Left ventricle myocardium inferior (tissue), 1 donor: Measurements from ENCODE around the gene CCDC122. TPM values are rescaled to one million over a fixed set of nuclear protein-coding genes. Genes with fewer than 3 reads are reported as not detected.

Experiments used
- DNase-seq: peaks from one replicate; pipeline ENCODE4 v3.0.0-alpha.2; 2020
- H3K27ac ChIP-seq: fragments of 200-600 bp; replicated peaks from 2 replicates; pipeline ENCODE4 v1.8.0; 2021
- H3K27me3 ChIP-seq: fragments of 200-600 bp; 2 replicates; pipeline ENCODE4 v1.8.0; 2021; ENCODE audit warnings: low read depth
- H3K36me3 ChIP-seq: fragments of 200-600 bp; 2 replicates; pipeline ENCODE4 v1.8.0; 2021
- H3K4me1 ChIP-seq: fragments of 200-600 bp; 2 replicates; pipeline ENCODE4 v1.8.0; 2021
- H3K4me3 ChIP-seq: fragments of 200-600 bp; 2 replicates; pipeline ENCODE4 v1.8.0; 2021; ENCODE audit warnings: mild to moderate bottlenecking, moderate library complexity
- H3K9me3 ChIP-seq: fragments of 200-600 bp; replicated peaks from 2 replicates; pipeline ENCODE4 v1.8.0; 2021
- intact Hi-C: fragments of 100-400 bp; cut with micrococcal nuclease; formaldehyde crosslinking; loops from one replicate; pipeline ENCODE4 v1.11.0; 2022
- total RNA-seq: library from RNA; stranded (reverse); fragmentation: NEBNext Ultra II Directional; extraction: Animal tissue kit (Norgen Biotek cat#: 25700); gene quantifications from one replicate; pipeline ENCODE4 v1.2.1, GENCODE V29; 2021
- TF ChIP-seq, protein P1 (sequence below): fragments of 200-600 bp; IDR thresholded peaks from 2 replicates; pipeline ENCODE4 v1.8.0; 2021; ENCODE audit warnings: antibody characterized with exemption, mild to moderate bottlenecking, borderline replicate concordance
- donor health status: DM: no; HTN: yes; CAD: no; lungs with severe emphysema.

CCDC122 gene
- total RNA-seq, 1 donor from 2014 or later = 2.0 TPM

DNA sequence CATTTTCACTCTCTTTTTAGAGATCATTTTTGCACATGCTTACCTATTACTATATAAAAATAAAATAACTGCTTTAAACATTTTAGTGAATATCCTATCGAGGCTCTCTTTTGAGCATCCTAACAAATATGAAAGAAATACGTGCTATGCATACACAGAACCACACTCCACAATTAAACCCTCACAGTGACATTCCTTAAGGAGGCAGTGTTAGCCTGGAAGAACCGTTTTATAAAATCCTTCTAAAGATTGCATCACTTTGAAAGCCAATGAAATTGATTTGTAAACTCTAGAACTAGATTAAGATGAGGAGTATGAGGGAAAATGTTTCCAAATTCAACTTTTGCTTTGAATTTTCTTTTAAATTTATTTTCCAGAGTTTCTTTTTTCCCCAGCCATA lies 81.7 kb downstream of the CCDC122 start:
- no peaks in the 10 kb centered on the region for H3K9me3 ChIP-seq
- H3K4me1 ChIP-seq = peaks cover 4% of the 10 kb centered on the region
- intact Hi-C loops = loop anchor here (10.0 kb wide), 1 partner anchor 713 kb away; no protein-coding TSS in a partner anchor
- no peaks in the 10 kb centered on the region for H3K27me3 ChIP-seq
- no peak for DNase-seq
- H3K4me3 ChIP-seq = no peak overlapping the region
- H3K36me3 ChIP-seq = no peaks in the 10 kb centered on the region
- TF ChIP-seq, protein P1, sequence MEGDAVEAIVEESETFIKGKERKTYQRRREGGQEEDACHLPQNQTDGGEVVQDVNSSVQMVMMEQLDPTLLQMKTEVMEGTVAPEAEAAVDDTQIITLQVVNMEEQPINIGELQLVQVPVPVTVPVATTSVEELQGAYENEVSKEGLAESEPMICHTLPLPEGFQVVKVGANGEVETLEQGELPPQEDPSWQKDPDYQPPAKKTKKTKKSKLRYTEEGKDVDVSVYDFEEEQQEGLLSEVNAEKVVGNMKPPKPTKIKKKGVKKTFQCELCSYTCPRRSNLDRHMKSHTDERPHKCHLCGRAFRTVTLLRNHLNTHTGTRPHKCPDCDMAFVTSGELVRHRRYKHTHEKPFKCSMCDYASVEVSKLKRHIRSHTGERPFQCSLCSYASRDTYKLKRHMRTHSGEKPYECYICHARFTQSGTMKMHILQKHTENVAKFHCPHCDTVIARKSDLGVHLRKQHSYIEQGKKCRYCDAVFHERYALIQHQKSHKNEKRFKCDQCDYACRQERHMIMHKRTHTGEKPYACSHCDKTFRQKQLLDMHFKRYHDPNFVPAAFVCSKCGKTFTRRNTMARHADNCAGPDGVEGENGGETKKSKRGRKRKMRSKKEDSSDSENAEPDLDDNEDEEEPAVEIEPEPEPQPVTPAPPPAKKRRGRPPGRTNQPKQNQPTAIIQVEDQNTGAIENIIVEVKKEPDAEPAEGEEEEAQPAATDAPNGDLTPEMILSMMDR = no peak
- H3K27ac ChIP-seq = no peak overlapping the region

DNA sequence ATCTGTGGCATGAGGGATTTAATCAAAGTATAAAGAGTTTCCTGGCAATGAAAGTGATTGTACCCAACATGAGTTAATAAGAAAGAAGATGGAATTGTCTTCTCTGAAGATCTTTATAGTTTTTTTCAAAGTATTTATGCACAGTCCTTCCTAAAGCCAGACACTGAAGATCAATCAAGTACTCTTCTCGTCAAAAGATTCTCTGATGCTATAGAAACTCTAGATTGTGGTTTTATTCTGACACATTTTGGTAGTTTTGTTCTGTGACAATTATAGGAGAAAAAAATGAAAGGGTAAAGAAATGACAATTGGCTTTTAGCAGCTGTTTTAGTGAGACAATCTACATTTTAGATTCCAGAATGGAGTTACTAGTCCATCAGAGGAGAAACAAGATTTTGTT lies 82.4 kb downstream of the CCDC122 start:
- DNase-seq = no peak
- H3K9me3 ChIP-seq = no peaks in the 10 kb centered on the region
- peaks cover 4% of the 10 kb centered on the region for H3K4me1 ChIP-seq
- no peaks in the 10 kb centered on the region for H3K36me3 ChIP-seq
- H3K4me3 ChIP-seq = no peak overlapping the region
- TF ChIP-seq, protein P1 = no peak
- intact Hi-C loops = loop anchor here (10.0 kb wide), 1 partner anchor 712 kb away; no protein-coding TSS in a partner anchor
- no peak overlapping the region for H3K27ac ChIP-seq
- no peaks in the 10 kb centered on the region for H3K27me3 ChIP-seq

DNA sequence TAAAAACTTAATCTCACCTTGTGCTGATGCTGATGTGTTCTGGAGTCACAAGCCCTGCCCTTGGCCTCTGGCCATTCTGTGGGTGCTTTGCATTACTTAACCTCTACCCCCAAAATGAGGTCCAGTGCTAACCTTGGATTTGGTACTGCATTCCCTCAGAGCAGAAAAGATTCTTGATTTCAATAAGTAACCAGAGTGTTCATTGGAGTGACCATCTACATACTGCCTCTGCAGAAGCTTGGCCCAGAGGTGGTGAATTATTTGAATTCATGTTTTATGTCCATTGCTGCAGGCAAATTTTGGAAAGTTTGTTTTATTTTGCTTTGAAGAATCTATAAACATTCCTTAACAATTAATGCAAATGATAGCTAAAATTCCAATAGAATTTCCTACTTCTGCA lies 85.1 kb downstream of the CCDC122 start:
- Histone ChIP-seq H3K9me3 (no peaks in the 10 kb centered on the region), H3K27me3 (no peaks in the 10 kb centered on the region), H3K4me1 (no peaks in the 10 kb centered on the region), H3K27ac (no peak overlapping the region), H3K4me3 (no peak overlapping the region), H3K36me3 (no peaks in the 10 kb centered on the region)
- intact Hi-C loops = loop anchor here (10.0 kb wide), 1 partner anchor 710 kb away; no protein-coding TSS in a partner anchor
- TF ChIP-seq, protein P1 = no peak
- no peak for DNase-seq

DNA sequence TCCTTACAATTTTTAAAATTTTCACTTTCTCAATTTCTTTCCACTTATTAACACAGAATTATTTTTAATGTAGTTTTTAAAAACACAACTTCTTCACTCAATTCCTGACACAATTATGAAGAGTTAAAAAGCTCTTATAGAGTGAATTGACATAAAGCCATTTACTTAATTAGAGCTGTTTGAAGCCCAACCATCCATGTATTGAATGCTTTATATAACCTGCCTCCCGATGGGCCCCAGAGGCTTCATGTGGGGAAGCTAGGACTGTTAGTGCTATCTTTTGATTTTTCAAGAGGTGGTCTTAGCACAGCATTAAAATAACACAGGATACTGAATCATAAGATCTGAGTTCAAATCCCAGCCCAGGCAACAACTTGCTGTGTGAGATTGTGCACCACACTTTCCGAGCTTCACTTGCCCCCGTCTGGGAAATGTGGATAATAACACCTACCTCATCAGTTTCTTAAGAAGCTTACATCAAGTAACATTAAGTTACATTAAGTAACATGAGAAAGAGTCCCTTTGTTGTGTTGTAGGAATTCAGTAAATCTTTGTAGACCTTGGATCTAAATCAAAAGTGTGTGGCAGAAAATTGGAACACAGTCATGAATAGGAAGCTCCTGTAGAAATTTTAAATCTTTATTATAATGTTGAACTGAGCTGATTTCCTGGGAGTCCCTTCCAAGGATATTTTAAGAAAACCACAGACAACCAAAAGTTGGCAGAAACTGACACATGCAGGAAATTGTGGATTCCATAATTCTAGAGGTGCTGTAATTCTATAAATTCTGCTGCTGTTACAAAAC lies 87.3 kb downstream of the CCDC122 start:
- Histone ChIP-seq H3K4me1 (peaks cover 10% of the 10 kb centered on the region), H3K4me3 (no peak overlapping the region), H3K27me3 (peaks cover 13% of the 10 kb centered on the region), H3K9me3 (no peaks in the 10 kb centered on the region), H3K36me3 (no peaks in the 10 kb centered on the region), H3K27ac (no peak overlapping the region)
- TF ChIP-seq, protein P1 = no peak
- intact Hi-C loops = loop anchor here (10.0 kb wide), 1 partner anchor 707 kb away; no protein-coding TSS in a partner anchor
- DNase-seq = no peak

DNA sequence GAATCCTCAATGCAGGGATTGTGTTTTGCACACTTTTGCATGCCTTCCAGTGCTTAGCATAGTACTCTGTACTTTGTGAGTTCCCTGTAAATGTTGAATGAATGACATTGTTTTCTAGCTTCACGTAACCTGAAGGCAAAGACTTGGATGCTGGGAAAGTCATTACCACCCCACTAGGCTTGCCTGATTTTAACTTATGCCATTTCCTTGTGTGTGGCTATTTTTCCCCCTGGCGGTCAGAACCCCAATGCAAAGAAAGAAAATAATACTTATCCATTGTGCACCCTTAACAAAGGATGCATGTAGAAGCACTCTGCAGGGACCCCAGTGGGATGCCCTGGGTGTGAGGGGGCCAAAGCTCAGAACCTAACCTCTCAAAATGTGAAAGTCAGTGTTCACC lies 91.5 kb downstream of the CCDC122 start:
- DNase-seq = no peak
- intact Hi-C loops = no loop called here
- Histone ChIP-seq H3K36me3 (no peaks in the 10 kb centered on the region), H3K27ac (no peak overlapping the region), H3K4me3 (no peak overlapping the region), H3K4me1 (peaks cover 52% of the 10 kb centered on the region), H3K9me3 (no peaks in the 10 kb centered on the region), H3K27me3 (peaks cover 29% of the 10 kb centered on the region)
- TF ChIP-seq, protein P1 = peak; percentile 45
